CD14-positive monocyte (primary cell): ENCODE data around the gene HIVEP3. TPM values are rescaled to one million over a fixed set of nuclear protein-coding genes. Genes with fewer than 3 reads are reported as not detected.
"Not testable (repeated sequence)": the region's sequence is repeated elsewhere in the genome, so short reads cannot be mapped to it uniquely, and the experiment has no call there.

Experiments used
- DNase-seq, 3 donors: peaks; one replicate each; pipeline ENCODE4 v3.0.0-alpha.2; 2011 to 2022
- H2AFZ ChIP-seq: 2 replicates; pipeline ENCODE4 v1.6.0; 2012; ENCODE audit warnings: mild to moderate bottlenecking, low read depth, low read length, inconsistent platforms; ENCODE audit not compliant: insufficient read depth, poor library complexity, severe bottlenecking
- H3K27ac ChIP-seq, 2 donors: 1 replicate in 1 of 2; 2 replicates in 1 of 2; pipeline ENCODE4 v1.5.1; 2012 to 2013; ENCODE audit warnings: low read length in 2 of 2, control low read depth in 1 of 2, inconsistent platforms in 1 of 2, low read depth in 1 of 2, mild to moderate bottlenecking in 1 of 2
- H3K27me3 ChIP-seq, 2 donors: one replicate each; pipeline versions ENCODE4 v1.6.0 to v1.6.1; 2011 to 2013; ENCODE audit warnings: low read length in 2 of 2; ENCODE audit not compliant: control insufficient read depth in 2 of 2, insufficient read depth in 2 of 2
- H3K36me3 ChIP-seq, 2 donors: replicated peaks in 1 of 2; 1 replicate in 1 of 2; 2 replicates in 1 of 2; pipeline versions ENCODE4 v1.5.1 to v1.6.1; 2012 to 2013; ENCODE audit warnings: low read length in 2 of 2, control low read depth in 1 of 2, inconsistent platforms in 1 of 2, mild to moderate bottlenecking in 1 of 2; ENCODE audit not compliant: insufficient read depth in 2 of 2, control insufficient read depth in 1 of 2
- H3K4me1 ChIP-seq, 2 donors: 1 replicate in 1 of 2; 2 replicates in 1 of 2; pipeline versions ENCODE4 v1.5.1 to v1.6.1; 2012 to 2013; ENCODE audit warnings: low read length in 2 of 2, control low read depth in 1 of 2, inconsistent platforms in 1 of 2, mild to moderate bottlenecking in 1 of 2, moderate library complexity in 1 of 2; ENCODE audit not compliant: insufficient read depth in 2 of 2, control insufficient read depth in 1 of 2
- H3K4me2 ChIP-seq: replicated peaks from 2 replicates; pipeline ENCODE3; 2012; ENCODE audit warnings: low read length, moderate library complexity, mild to moderate bottlenecking; ENCODE audit not compliant: poor library complexity, severe bottlenecking; ENCODE audit errors: extremely low read depth
- H3K4me3 ChIP-seq, 3 experiments: fragments of 200-600 bp in 1 of 3; sonication (generic) in 1 of 3; replicated peaks in 1 of 3; 1 replicate in 2 of 3; 2 replicates in 1 of 3; pipeline ENCODE4 v1.5.1; 2011 to 2013; ENCODE audit warnings: low read length in 3 of 3, mild to moderate bottlenecking in 3 of 3, control low read depth in 2 of 3, low read depth in 2 of 3, inconsistent platforms in 1 of 3, moderate library complexity in 1 of 3
- H3K79me2 ChIP-seq: 2 replicates; pipeline ENCODE4 v1.6.0; 2012; ENCODE audit warnings: mild to moderate bottlenecking, control low read depth, inconsistent platforms, low read length, moderate library complexity; ENCODE audit not compliant: insufficient read depth
- H3K9ac ChIP-seq: 2 replicates; pipeline ENCODE4 v1.6.0; 2017; ENCODE audit warnings: low read length, mild to moderate bottlenecking; ENCODE audit not compliant: insufficient read depth, poor library complexity, severe bottlenecking
- H3K9me3 ChIP-seq, 2 donors: replicated peaks in 1 of 2; 1 replicate in 1 of 2; 2 replicates in 1 of 2; pipeline versions ENCODE4 v1.5.1 to v1.6.1; 2012 to 2013; ENCODE audit warnings: low read length in 2 of 2, control low read depth in 1 of 2; ENCODE audit not compliant: control insufficient read depth in 1 of 2, insufficient read depth in 1 of 2
- H4K20me1 ChIP-seq: 2 replicates; pipeline ENCODE4 v1.6.0; 2012; ENCODE audit warnings: mild to moderate bottlenecking, low read length, control low read depth, moderate library complexity; ENCODE audit not compliant: insufficient read depth
- H3K27ac Mint-ChIP-seq, 7 donors: one replicate each; pipeline ENCODE4 v1.8.0; 2020; ENCODE audit warnings: mild to moderate bottlenecking in 7 of 7, mixed read lengths in 7 of 7, moderate library complexity in 6 of 7, inconsistent platforms in 2 of 7
- H3K27me3 Mint-ChIP-seq, 3 donors: one replicate each; pipeline ENCODE4 v1.8.0; 2021 to 2022; ENCODE audit warnings: low read depth in 3 of 3, mild to moderate bottlenecking in 3 of 3, mixed read lengths in 3 of 3, moderate library complexity in 3 of 3, inconsistent platforms in 1 of 3
- H3K36me3 Mint-ChIP-seq, 2 donors: one replicate each; pipeline ENCODE4 v1.8.0; 2020; ENCODE audit warnings: mixed read lengths in 2 of 2, inconsistent platforms in 1 of 2, mild to moderate bottlenecking in 1 of 2
- H3K4me1 Mint-ChIP-seq: one replicate; pipeline ENCODE4 v1.8.0; 2020; ENCODE audit warnings: mild to moderate bottlenecking, mixed read lengths
- H3K4me3 Mint-ChIP-seq, 2 donors: one replicate each; pipeline ENCODE4 v1.8.0; 2020; ENCODE audit warnings: mild to moderate bottlenecking in 2 of 2, mixed read lengths in 2 of 2, moderate library complexity in 1 of 2
- H3K9me3 Mint-ChIP-seq, 7 donors: one replicate each; pipeline ENCODE4 v1.8.0; 2020 to 2022; ENCODE audit warnings: mixed read lengths in 7 of 7, mild to moderate bottlenecking in 6 of 7, moderate library complexity in 6 of 7, inconsistent platforms in 2 of 7
- CTCF ChIP-seq: fragments of 200-600 bp; IDR thresholded peaks from one replicate; pipeline ENCODE4 v1.8.0; 2022; ENCODE audit warnings: antibody characterized with exemption, mild to moderate bottlenecking
- WGBS: methylation state at CpG from one replicate; pipeline ENCODE4 v1.1.5; 2013; ENCODE audit warnings: missing lambda C conversion rate; ENCODE audit not compliant: insufficient coverage; 5-methylcytosine and 5-hydroxymethylcytosine counted together
- intact Hi-C, 2 donors: fragments of 100-400 bp; cut with micrococcal nuclease; formaldehyde crosslinking; loops; one replicate each; pipeline versions ENCODE4 v1.15.0 to v1.15.1; 2023
- polyA plus RNA-seq, 3 donors: library from polyadenylated mRNA; depleted of rRNA in 1 of 3; unstranded in 2 of 3; stranded (reverse) in 1 of 3; fragments of 300-500 nt in 2 of 3; fragments of >200 nt in 1 of 3; fragmentation: Illumina TruSeq in 2 of 3; gene quantifications; 1 replicate in 2 of 3; 2 replicates in 1 of 3; pipeline ENCODE4 v1.2.3, GENCODE V29; 2012 to 2021

The HIVEP3 gene
- polyA plus RNA-seq, 3 donors: 1.2 to 3.7 (median 1.8) TPM

GRCh38 chr1:41558761-41559171 lies 360.0 kb downstream of the HIVEP3 start:
- Histone ChIP-seq H4K20me1 (peaks cover 26% of the 10 kb centered on the region), H2AFZ (no peak overlapping the region), H3K27ac (no peak overlapping the region), H3K79me2 (no peaks in the 10 kb centered on the region), H3K36me3 (peaks cover 3 to 19% of the 10 kb centered on the region in 2 donors), H3K9ac (no peak overlapping the region), H3K4me1 (no peaks in the 10 kb centered on the region), H3K27me3 (no peaks in the 10 kb centered on the region), H3K9me3 (peaks cover 14 to 16% of the 10 kb centered on the region in 2 donors), H3K4me3 (no peak overlapping the region), H3K4me2 (no peak overlapping the region)
- no peak for TF ChIP-seq CTCF
- H3K36me3 Mint-ChIP-seq: peaks cover 36 to 43% of the 10 kb centered on the region in 2 donors
- H3K9me3 Mint-ChIP-seq: peaks cover 13 to 29% (median 18%) of the 10 kb centered on the region in 7 donors
- H3K4me1 Mint-ChIP-seq: no peaks in the 10 kb centered on the region
- peak overlapping the region in 2 of 7 donors; percentile 10 to 75 for H3K27ac Mint-ChIP-seq
- DNase-seq: no peak
- H3K4me3 Mint-ChIP-seq: no peak overlapping the region
- 86% methylated on average over 3 of the region's 3 CpGs for WGBS
- H3K27me3 Mint-ChIP-seq: peaks cover 0 to 2% (median 0%) of the 10 kb centered on the region in 3 donors
- intact Hi-C loops: no loop called here

- Histone ChIP-seq H3K9me3 (peaks cover 14 to 16% of the 10 kb centered on the region in 2 donors), H3K9ac (no peak overlapping the region), H3K4me3 (no peak overlapping the region), H2AFZ (no peak overlapping the region), H3K27me3 (no peaks in the 10 kb centered on the region), H3K79me2 (no peaks in the 10 kb centered on the region), H3K36me3 (peaks cover 3 to 19% of the 10 kb centered on the region in 2 donors), H3K4me1 (no peaks in the 10 kb centered on the region), H4K20me1 (peaks cover 26% of the 10 kb centered on the region), H3K4me2 (no peak overlapping the region), H3K27ac (no peak overlapping the region)
- H3K4me3 Mint-ChIP-seq: no peak overlapping the region
- no peak overlapping the region for H3K27ac Mint-ChIP-seq
- TF ChIP-seq CTCF: no peak
- H3K4me1 Mint-ChIP-seq: no peaks in the 10 kb centered on the region
- peaks cover 16 to 34% (median 19%) of the 10 kb centered on the region in 7 donors for H3K9me3 Mint-ChIP-seq
- 93% methylated on average over 12 of the region's 13 CpGs for WGBS
- H3K36me3 Mint-ChIP-seq: peaks cover 36 to 43% of the 10 kb centered on the region in 2 donors
- DNase-seq: no peak
- intact Hi-C loops: no loop called here
- H3K27me3 Mint-ChIP-seq: peaks cover 0 to 2% (median 0%) of the 10 kb centered on the region in 3 donors
Observed at GRCh38 chr1:41557751-41558455, 360.8 kb downstream of the HIVEP3 start.

- H3K27ac Mint-ChIP-seq, H3K9ac ChIP-seq, H3K27me3 Mint-ChIP-seq, H3K27me3 ChIP-seq, DNase-seq, H3K36me3 ChIP-seq, intact Hi-C loops, H3K4me1 ChIP-seq, H3K79me2 ChIP-seq, H3K27ac ChIP-seq, H2AFZ ChIP-seq, H4K20me1 ChIP-seq, H3K4me1 Mint-ChIP-seq, H3K4me3 Mint-ChIP-seq, H3K4me2 ChIP-seq, H3K4me3 ChIP-seq: not testable (repeated sequence)
- Mint-ChIP-seq H3K9me3 (peaks cover 18 to 48% (median 21%) of the 10 kb centered on the region in 7 donors), H3K36me3 (peaks cover 29 to 30% of the 10 kb centered on the region in 2 donors)
- H3K9me3 ChIP-seq: peaks cover 14 to 16% of the 10 kb centered on the region in 2 donors
- 100% methylated on average over 4 of the region's 5 CpGs for WGBS
Observed at GRCh38 chr1:41554746-41555145, 364.0 kb downstream of the HIVEP3 start.
